Measurements from ENCODE around the gene RFX8.

The RFX8 gene

GRCh38 chr2:101408925-101409324 is 66.0 kb downstream of the RFX8 start:
- no peak for DNase-seq

- no peak for DNase-seq
Measured at GRCh38 chr2:101405351-101405899, 69.5 kb downstream of the RFX8 start.

- DNase-seq = no peak
Measured at GRCh38 chr2:101403745-101404144, 71.2 kb downstream of the RFX8 start.

GRCh38 chr2:101402630-101403029 is 72.3 kb downstream of the RFX8 start:
- DNase-seq = no peak

- no peak for DNase-seq
Measured at GRCh38 chr2:101401906-101402305, 73.0 kb downstream of the RFX8 start.

- DNase-seq = no peak
Measured at GRCh38 chr2:101401326-101401665, 73.6 kb downstream of the RFX8 start.

- DNase-seq = no peak
Measured at GRCh38 chr2:101400506-101401325, 74.2 kb downstream of the RFX8 start.

- DNase-seq = no peak
Measured at GRCh38 chr2:101400048-101400447, 74.9 kb downstream of the RFX8 start.

- DNase-seq = no peak
Measured at GRCh38 chr2:101399021-101399799, 75.7 kb downstream of the RFX8 start.

- no peak for DNase-seq
Measured at GRCh38 chr2:101398116-101398821, 76.6 kb downstream of the RFX8 start.

- no peak for DNase-seq
Measured at GRCh38 chr2:101396316-101396717, 78.6 kb downstream of the RFX8 start.

GRCh38 chr2:101395545-101396315 is 79.2 kb downstream of the RFX8 start:
- no peak for DNase-seq

- DNase-seq = no peak
Measured at GRCh38 chr2:101388232-101388631, 86.7 kb downstream of the RFX8 start.

GRCh38 chr2:101387151-101387834 is 87.6 kb downstream of the RFX8 start, which contains the start of gene CREG2:
Gene CREG2 (minus strand): TSS chr2:101387503. CDS start chr2:101387457, 46 bp downstream.
- peak; percentile 45 for DNase-seq

- DNase-seq = no peak
Measured at GRCh38 chr2:101386599-101387150, 88.2 kb downstream of the RFX8 start.

- DNase-seq = no peak
Measured at GRCh38 chr2:101383016-101383541, 91.8 kb downstream of the RFX8 start.

- DNase-seq = no peak
Measured at GRCh38 chr2:101382442-101382841, 92.5 kb downstream of the RFX8 start.

- no peak for DNase-seq
Measured at GRCh38 chr2:101380376-101380775, 94.5 kb downstream of the RFX8 start.

- no peak for DNase-seq
Measured at GRCh38 chr2:101379091-101379490, 95.8 kb downstream of the RFX8 start.

- DNase-seq = no peak
Measured at GRCh38 chr2:101375653-101376052, 99.3 kb downstream of the RFX8 start.

Data from T-helper 9 cell (primary cell).